ENCODE results near the gene ERF.
A peak's percentile ranks its signal among the peaks of the same experiment; 100 is the strongest.

Gene ERF

GRCh38 chr19:42207767-42208271 lies 47.1 kb downstream of the ERF start:
- Histone ChIP-seq H3K79me1 (ENCODE audit: low read depth, low read length) (peaks cover 6% of the 10 kb centered on the region), H2BK12ac (ENCODE audit: low read length) (no peak overlapping the region)

GRCh38 chr19:42206871-42207755 lies 47.8 kb downstream of the ERF start:
- H2AFZ ChIP-seq (ENCODE audit: low read length) = no peak overlapping the region
- DNase-seq (ENCODE audit: low spot score) = no peak

More at GRCh38 chr19:42207767-42208271, 47.1 kb downstream of the ERF start:
- H3K9me3 ChIP-seq (replicated peaks in 1 of 2; ENCODE audit: control insufficient read depth in 2 of 2, insufficient read depth in 1 of 2, low read depth in 1 of 2, low read length in 2 of 2) = no peaks in the 10 kb centered on the region
- H3K9ac ChIP-seq (ENCODE audit: low read depth, low read length, poor library complexity) = no peak overlapping the region
- peaks cover 50 to 80% of the 10 kb centered on the region in 2 donors for H3K36me3 ChIP-seq (replicated peaks in 1 of 2; ENCODE audit: control insufficient read depth in 2 of 2, insufficient read depth in 2 of 2, low read length in 2 of 2)
- H3K27ac ChIP-seq (replicated peaks; ENCODE audit: low read length) = no peak overlapping the region
- H3K23ac ChIP-seq (ENCODE audit: low read depth, low read length, poor library complexity) = no peak overlapping the region
- H3K27me3 ChIP-seq (ENCODE audit: control insufficient read depth in 3 of 3, insufficient read depth in 3 of 3, low read depth in 1 of 3, low read length in 3 of 3) = no peaks in the 10 kb centered on the region
- peak overlapping the region in 1 of 2 donors; percentile 12 for H3K4me3 ChIP-seq (ENCODE audit: low read length in 2 of 2)
- H2AK5ac ChIP-seq (ENCODE audit: low read depth, low read length) = no peak overlapping the region
- no peak overlapping the region for H3K4ac ChIP-seq (ENCODE audit: low read length)
- no peak for DNase-seq (ENCODE audit: low spot score)
- no peak overlapping the region for H2BK120ac ChIP-seq (ENCODE audit: low read depth, low read length)
- no peak overlapping the region for H3K14ac ChIP-seq (ENCODE audit: low read length)
- no peak overlapping the region for H2AFZ ChIP-seq (ENCODE audit: low read length)
- no peak overlapping the region for H3K18ac ChIP-seq (ENCODE audit: low read length)
- H2BK15ac ChIP-seq (ENCODE audit: low read length) = no peak overlapping the region
- no peak overlapping the region for H4K91ac ChIP-seq (ENCODE audit: low read depth, low read length, poor library complexity)
- H3K4me2 ChIP-seq (ENCODE audit: insufficient read depth, low read length, poor library complexity, severe bottlenecking) = no peak overlapping the region
- no peak overlapping the region for H4K8ac ChIP-seq (ENCODE audit: low read depth, low read length)
- no peak overlapping the region for H2BK5ac ChIP-seq (ENCODE audit: low read length)
- no CpG with 5 or more reads among the region's 6 CpGs for WGBS, 2 donors (ENCODE audit: extremely low coverage in 2 of 2, insufficient read length in 2 of 2, insufficient replicate concordance in 1 of 2)
- H3K4me1 ChIP-seq (ENCODE audit: control insufficient read depth in 2 of 2, insufficient read depth in 1 of 2, low read depth in 1 of 2, low read length in 2 of 2) = no peaks in the 10 kb centered on the region

GRCh38 chr19:42204664-42205063 lies 50.3 kb downstream of the ERF start:
- H3K9ac ChIP-seq (ENCODE audit: low read depth, low read length, poor library complexity) = no peak overlapping the region
- no peaks in the 10 kb centered on the region for H3K4me1 ChIP-seq (ENCODE audit: control insufficient read depth in 2 of 2, insufficient read depth in 1 of 2, low read depth in 1 of 2, low read length in 2 of 2)
- no CpG with 5 or more reads among the region's 6 CpGs for WGBS, 2 donors (ENCODE audit: extremely low coverage in 2 of 2, insufficient read length in 2 of 2, insufficient replicate concordance in 1 of 2)

More at GRCh38 chr19:42206871-42207755, 47.8 kb downstream of the ERF start:
- no peak overlapping the region for H3K14ac ChIP-seq (ENCODE audit: low read length)
- H3K27ac ChIP-seq (replicated peaks; ENCODE audit: low read length) = no peak overlapping the region
- no peak overlapping the region for H3K4me2 ChIP-seq (ENCODE audit: insufficient read depth, low read length, poor library complexity, severe bottlenecking)
- H3K27me3 ChIP-seq (ENCODE audit: control insufficient read depth in 3 of 3, insufficient read depth in 3 of 3, low read depth in 1 of 3, low read length in 3 of 3) = no peaks in the 10 kb centered on the region
- H2BK5ac ChIP-seq (ENCODE audit: low read length) = no peak overlapping the region
- H3K79me1 ChIP-seq (ENCODE audit: low read depth, low read length) = peaks cover 6% of the 10 kb centered on the region
- H3K4me3 ChIP-seq (ENCODE audit: low read length in 2 of 2) = no peak overlapping the region
- no peak overlapping the region for H3K18ac ChIP-seq (ENCODE audit: low read length)
- no peak overlapping the region for H2AK5ac ChIP-seq (ENCODE audit: low read depth, low read length)
- no peaks in the 10 kb centered on the region for H3K9me3 ChIP-seq (replicated peaks in 1 of 2; ENCODE audit: control insufficient read depth in 2 of 2, insufficient read depth in 1 of 2, low read depth in 1 of 2, low read length in 2 of 2)
- no peak overlapping the region for H4K91ac ChIP-seq (ENCODE audit: low read depth, low read length, poor library complexity)
- no peak overlapping the region for H2BK15ac ChIP-seq (ENCODE audit: low read length)
- no peak overlapping the region for H3K4ac ChIP-seq (ENCODE audit: low read length)
- no peak overlapping the region for H3K9ac ChIP-seq (ENCODE audit: low read depth, low read length, poor library complexity)
- H2BK12ac ChIP-seq (ENCODE audit: low read length) = no peak overlapping the region
- no peaks in the 10 kb centered on the region for H3K4me1 ChIP-seq (ENCODE audit: control insufficient read depth in 2 of 2, insufficient read depth in 1 of 2, low read depth in 1 of 2, low read length in 2 of 2)
- H3K23ac ChIP-seq (ENCODE audit: low read depth, low read length, poor library complexity) = no peak overlapping the region
- H4K8ac ChIP-seq (ENCODE audit: low read depth, low read length) = no peak overlapping the region
- whole genome bisulfite sequencing, 2 donors (ENCODE audit: extremely low coverage in 2 of 2, insufficient read length in 2 of 2, insufficient replicate concordance in 1 of 2) = no CpG with 5 or more reads among the region's 14 CpGs
- H3K36me3 ChIP-seq (replicated peaks in 1 of 2; ENCODE audit: control insufficient read depth in 2 of 2, insufficient read depth in 2 of 2, low read length in 2 of 2) = peaks cover 55 to 79% of the 10 kb centered on the region in 2 donors
- no peak overlapping the region for H2BK120ac ChIP-seq (ENCODE audit: low read depth, low read length)

GRCh38 chr19:42203700-42204099 lies 51.2 kb downstream of the ERF start:
- Histone ChIP-seq H2AK5ac (ENCODE audit: low read depth, low read length) (no peak overlapping the region), H3K23ac (ENCODE audit: low read depth, low read length, poor library complexity) (no peak overlapping the region), H3K9me3 (replicated peaks in 1 of 2; ENCODE audit: control insufficient read depth in 2 of 2, insufficient read depth in 1 of 2, low read depth in 1 of 2, low read length in 2 of 2) (no peaks in the 10 kb centered on the region), H2BK15ac (ENCODE audit: low read length) (no peak overlapping the region), H3K4me3 (ENCODE audit: low read length in 2 of 2) (no peak overlapping the region), H3K36me3 (replicated peaks in 1 of 2; ENCODE audit: control insufficient read depth in 2 of 2, insufficient read depth in 2 of 2, low read length in 2 of 2) (peaks cover 77 to 88% of the 10 kb centered on the region in 2 donors), H2BK120ac (ENCODE audit: low read depth, low read length) (no peak overlapping the region), H3K14ac (ENCODE audit: low read length) (no peak overlapping the region), H3K4me2 (ENCODE audit: insufficient read depth, low read length, poor library complexity, severe bottlenecking) (no peak overlapping the region), H3K27me3 (ENCODE audit: control insufficient read depth in 3 of 3, insufficient read depth in 3 of 3, low read depth in 1 of 3, low read length in 3 of 3) (no peaks in the 10 kb centered on the region), H4K91ac (ENCODE audit: low read depth, low read length, poor library complexity) (no peak overlapping the region), H3K9ac (ENCODE audit: low read depth, low read length, poor library complexity) (no peak overlapping the region), H3K18ac (ENCODE audit: low read length) (no peak overlapping the region), H2BK12ac (ENCODE audit: low read length) (no peak overlapping the region), H3K4ac (ENCODE audit: low read length) (no peak overlapping the region), H2BK5ac (ENCODE audit: low read length) (no peak overlapping the region), H3K27ac (replicated peaks; ENCODE audit: low read length) (no peak overlapping the region), H3K79me1 (ENCODE audit: low read depth, low read length) (peaks cover 9% of the 10 kb centered on the region), H3K4me1 (ENCODE audit: control insufficient read depth in 2 of 2, insufficient read depth in 1 of 2, low read depth in 1 of 2, low read length in 2 of 2) (no peaks in the 10 kb centered on the region), H2AFZ (ENCODE audit: low read length) (no peak overlapping the region), H4K8ac (ENCODE audit: low read depth, low read length) (no peak overlapping the region)
- no peak for DNase-seq (ENCODE audit: low spot score)
- WGBS, 2 donors (ENCODE audit: extremely low coverage in 2 of 2, insufficient read length in 2 of 2, insufficient replicate concordance in 1 of 2) = no CpG with 5 or more reads among the region's 2 CpGs

More at GRCh38 chr19:42204664-42205063, 50.3 kb downstream of the ERF start:
- Histone ChIP-seq H4K8ac (ENCODE audit: low read depth, low read length) (no peak overlapping the region), H3K18ac (ENCODE audit: low read length) (no peak overlapping the region), H3K27ac (replicated peaks; ENCODE audit: low read length) (no peak overlapping the region), H3K27me3 (ENCODE audit: control insufficient read depth in 3 of 3, insufficient read depth in 3 of 3, low read depth in 1 of 3, low read length in 3 of 3) (no peaks in the 10 kb centered on the region), H2BK120ac (ENCODE audit: low read depth, low read length) (no peak overlapping the region), H2AK5ac (ENCODE audit: low read depth, low read length) (no peak overlapping the region), H3K4me3 (ENCODE audit: low read length in 2 of 2) (no peak overlapping the region), H3K79me1 (ENCODE audit: low read depth, low read length) (peaks cover 6% of the 10 kb centered on the region), H3K9me3 (replicated peaks in 1 of 2; ENCODE audit: control insufficient read depth in 2 of 2, insufficient read depth in 1 of 2, low read depth in 1 of 2, low read length in 2 of 2) (no peaks in the 10 kb centered on the region), H3K4me2 (ENCODE audit: insufficient read depth, low read length, poor library complexity, severe bottlenecking) (no peak overlapping the region), H4K91ac (ENCODE audit: low read depth, low read length, poor library complexity) (no peak overlapping the region), H3K23ac (ENCODE audit: low read depth, low read length, poor library complexity) (no peak overlapping the region), H2BK15ac (ENCODE audit: low read length) (no peak overlapping the region), H2BK12ac (ENCODE audit: low read length) (no peak overlapping the region), H3K36me3 (replicated peaks in 1 of 2; ENCODE audit: control insufficient read depth in 2 of 2, insufficient read depth in 2 of 2, low read length in 2 of 2) (peaks cover 74 to 87% of the 10 kb centered on the region in 2 donors), H3K14ac (ENCODE audit: low read length) (no peak overlapping the region), H3K4ac (ENCODE audit: low read length) (no peak overlapping the region), H2BK5ac (ENCODE audit: low read length) (no peak overlapping the region), H2AFZ (ENCODE audit: low read length) (no peak overlapping the region)
- no peak for DNase-seq (ENCODE audit: low spot score)

Measured in neuronal stem cell (in vitro differentiated cells).